SH-SY5Y (cell line): ENCODE data around the gene PRRT4.

Experiments
- GATA2 ChIP-seq: IDR thresholded peaks from 2 replicates; pipeline ENCODE4 v1.6.1; 2011; ENCODE audit warnings: mild to moderate bottlenecking, low read depth, low read length
- GATA3 ChIP-seq: IDR thresholded peaks from 2 replicates; pipeline ENCODE4 v1.6.1; 2011; ENCODE audit warnings: low read depth, mild to moderate bottlenecking, low read length, moderate library complexity

DNA sequence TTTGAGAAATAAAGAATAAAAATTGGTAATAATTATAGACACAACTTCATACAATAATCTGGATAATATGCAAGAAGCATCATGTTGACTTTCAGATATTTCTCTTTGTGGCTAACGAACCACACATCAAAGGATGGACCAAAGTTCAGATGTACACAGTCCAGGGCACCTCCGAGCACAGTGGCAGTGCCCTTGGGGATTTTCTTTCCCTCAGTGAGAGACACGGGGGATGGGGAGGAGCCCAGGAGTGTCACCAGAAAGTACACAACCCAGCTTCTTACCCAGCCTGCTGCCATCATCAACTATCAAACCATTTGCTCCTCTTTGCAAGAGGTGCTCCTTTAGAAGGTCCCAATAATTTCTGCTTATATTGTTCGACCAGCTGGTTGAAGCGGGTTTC, 51.0 kb downstream of the PRRT4 start:
- TF ChIP-seq GATA3 (no peak), GATA2 (no peak)
